Endothelial cell (in vitro differentiated cells): ENCODE results near the gene WNT9A. TPM values are rescaled to one million over a fixed set of nuclear protein-coding genes. Genes with fewer than 3 reads are reported as not detected.

ENCODE experiments used
- DNase-seq: peaks from one replicate; pipeline ENCODE4 v3.0.0; 2021; ENCODE audit warnings: low spot score
- H3K27ac Mint-ChIP-seq: one replicate; pipeline ENCODE4 v1.8.0; 2021; ENCODE audit warnings: mixed read lengths, inconsistent platforms; ENCODE audit not compliant: unreplicated experiment
- H3K27me3 Mint-ChIP-seq: one replicate; pipeline ENCODE4 v1.8.0; 2021; ENCODE audit warnings: mild to moderate bottlenecking, moderate library complexity, mixed read lengths, inconsistent platforms; ENCODE audit not compliant: unreplicated experiment
- H3K36me3 Mint-ChIP-seq: one replicate; pipeline ENCODE4 v1.8.0; 2021; ENCODE audit warnings: mild to moderate bottlenecking, low read depth, mixed read lengths, inconsistent platforms; ENCODE audit not compliant: unreplicated experiment
- H3K4me1 Mint-ChIP-seq: one replicate; pipeline ENCODE4 v1.8.0; 2021; ENCODE audit warnings: mild to moderate bottlenecking, mixed read lengths, inconsistent platforms; ENCODE audit not compliant: unreplicated experiment
- H3K4me3 Mint-ChIP-seq: one replicate; pipeline ENCODE4 v1.8.0; 2021; ENCODE audit warnings: mild to moderate bottlenecking, mixed read lengths, inconsistent platforms; ENCODE audit not compliant: unreplicated experiment
- H3K9me3 Mint-ChIP-seq: one replicate; pipeline ENCODE4 v1.8.0; 2021; ENCODE audit warnings: mixed read lengths, inconsistent platforms; ENCODE audit not compliant: unreplicated experiment
- CTCF ChIP-seq: fragments of 200-600 bp; sonication (generic); IDR thresholded peaks from one replicate; pipeline ENCODE4 v1.5.0; 2021; ENCODE audit warnings: antibody characterized with exemption; ENCODE audit not compliant: unreplicated experiment
- total RNA-seq: library from RNA; stranded (reverse); fragmentation: NEBNext Ultra II Directional; extraction: Animal tissue kit (Norgen Biotek cat#: 25700); gene quantifications from one replicate; pipeline ENCODE4 v1.2.1, GENCODE V29; 2021; ENCODE audit not compliant: unreplicated experiment

WNT9A gene
- total RNA-seq, 1 donor from 2014 or later, result 1.0 TPM

GRCh38 chr1:227908359-227908758 is 39.4 kb downstream of the WNT9A start:
- Mint-ChIP-seq H3K36me3 (peaks cover 7% of the 10 kb centered on the region), H3K27ac (no peak overlapping the region), H3K4me1 (peaks cover 10% of the 10 kb centered on the region), H3K27me3 (peaks cover 4% of the 10 kb centered on the region), H3K9me3 (no peaks in the 10 kb centered on the region), H3K4me3 (no peak overlapping the region)
- TF ChIP-seq CTCF, result no peak
- no peak for DNase-seq

- Mint-ChIP-seq H3K27me3 (peaks cover 1% of the 10 kb centered on the region), H3K36me3 (peaks cover 5% of the 10 kb centered on the region), H3K9me3 (no peaks in the 10 kb centered on the region), H3K4me1 (peaks cover 2% of the 10 kb centered on the region), H3K4me3 (no peak overlapping the region), H3K27ac (no peak overlapping the region)
- DNase-seq, result no peak
- no peak for TF ChIP-seq CTCF
Observed at GRCh38 chr1:227907439-227908015, 40.2 kb downstream of the WNT9A start.

GRCh38 chr1:227906550-227907071 is 41.1 kb downstream of the WNT9A start:
- no peak for TF ChIP-seq CTCF
- no peak for DNase-seq
- Mint-ChIP-seq H3K27ac (peak overlapping the region; percentile 36), H3K4me3 (no peak overlapping the region), H3K27me3 (peaks cover 1% of the 10 kb centered on the region), H3K4me1 (no peaks in the 10 kb centered on the region), H3K9me3 (no peaks in the 10 kb centered on the region), H3K36me3 (peaks cover 4% of the 10 kb centered on the region)

GRCh38 chr1:227905573-227906487 is 41.9 kb downstream of the WNT9A start:
- Mint-ChIP-seq H3K27ac (no peak overlapping the region), H3K27me3 (peaks cover 1% of the 10 kb centered on the region), H3K4me3 (no peak overlapping the region), H3K4me1 (no peaks in the 10 kb centered on the region), H3K9me3 (no peaks in the 10 kb centered on the region), H3K36me3 (peaks cover 4% of the 10 kb centered on the region)
- TF ChIP-seq CTCF, result no peak
- DNase-seq, result no peak
